ENCODE measurements around the gene ZFAND6. TPM values are rescaled to one million over a fixed set of nuclear protein-coding genes. Genes with fewer than 3 reads are reported as not detected.
A peak's percentile ranks its signal among the peaks of the same experiment; 100 is the strongest.

Gene ZFAND6
- total and polyA plus RNA-seq, 8 donors = 71.0 to 137 (median 117) TPM

- H3K4me1 ChIP-seq = no peaks in the 10 kb centered on the region
- H3K27me3 ChIP-seq = no peaks in the 10 kb centered on the region
- intact Hi-C loops (cut with DNase I) = no loop called here
- ATAC-seq (no peak), DNase-seq (no peak)
- TF ChIP-seq, protein P1, sequence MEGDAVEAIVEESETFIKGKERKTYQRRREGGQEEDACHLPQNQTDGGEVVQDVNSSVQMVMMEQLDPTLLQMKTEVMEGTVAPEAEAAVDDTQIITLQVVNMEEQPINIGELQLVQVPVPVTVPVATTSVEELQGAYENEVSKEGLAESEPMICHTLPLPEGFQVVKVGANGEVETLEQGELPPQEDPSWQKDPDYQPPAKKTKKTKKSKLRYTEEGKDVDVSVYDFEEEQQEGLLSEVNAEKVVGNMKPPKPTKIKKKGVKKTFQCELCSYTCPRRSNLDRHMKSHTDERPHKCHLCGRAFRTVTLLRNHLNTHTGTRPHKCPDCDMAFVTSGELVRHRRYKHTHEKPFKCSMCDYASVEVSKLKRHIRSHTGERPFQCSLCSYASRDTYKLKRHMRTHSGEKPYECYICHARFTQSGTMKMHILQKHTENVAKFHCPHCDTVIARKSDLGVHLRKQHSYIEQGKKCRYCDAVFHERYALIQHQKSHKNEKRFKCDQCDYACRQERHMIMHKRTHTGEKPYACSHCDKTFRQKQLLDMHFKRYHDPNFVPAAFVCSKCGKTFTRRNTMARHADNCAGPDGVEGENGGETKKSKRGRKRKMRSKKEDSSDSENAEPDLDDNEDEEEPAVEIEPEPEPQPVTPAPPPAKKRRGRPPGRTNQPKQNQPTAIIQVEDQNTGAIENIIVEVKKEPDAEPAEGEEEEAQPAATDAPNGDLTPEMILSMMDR (IDR thresholded peaks at IDR 0.05) = no peak
- H3K9me3 ChIP-seq = no peaks in the 10 kb centered on the region
- H3K36me3 ChIP-seq = peaks cover 0 to 20% of the 10 kb centered on the region in 2 donors
- no peak overlapping the region for H3K4me3 ChIP-seq
- H3K27ac ChIP-seq = no peak overlapping the region
These were observed 81.4 kb downstream of the ZFAND6 start for GRCh38 chr15:80140909-80141308.

DNA sequence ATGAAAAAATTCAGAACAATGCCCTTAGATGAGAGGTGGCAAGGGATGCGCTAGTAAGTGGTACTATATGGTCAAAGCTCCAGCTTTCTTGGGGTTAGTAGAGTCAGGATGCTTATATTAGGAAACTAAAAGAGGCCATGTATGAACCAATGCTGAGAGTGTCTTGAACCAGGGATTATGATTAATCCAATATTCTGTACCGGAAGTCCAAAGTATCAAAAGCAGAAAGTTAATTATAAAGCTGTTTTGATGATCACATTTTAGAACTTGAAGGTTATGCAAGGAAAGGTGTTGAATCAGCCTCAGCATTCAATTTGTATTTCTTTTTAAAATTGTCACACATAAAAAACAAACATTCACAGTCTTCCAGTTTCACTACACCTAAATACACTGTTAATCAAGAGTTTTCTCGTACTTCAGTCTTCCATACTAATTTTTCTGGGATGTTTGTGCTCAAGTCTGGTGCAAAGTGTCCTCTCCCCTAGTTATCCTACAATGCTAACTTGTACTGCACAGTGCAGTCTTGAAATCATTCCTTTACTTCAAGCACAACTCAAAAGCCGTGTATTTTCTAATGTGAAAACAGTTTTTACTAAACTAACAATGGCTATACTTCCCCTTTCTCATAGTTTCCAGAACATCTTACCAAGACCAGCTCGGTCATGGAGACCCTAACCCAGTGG lies 82.6 kb downstream of the ZFAND6 start:
- intact Hi-C loops (cut with DNase I) = no loop called here
- Histone ChIP-seq H3K4me1 (no peaks in the 10 kb centered on the region), H3K27me3 (no peaks in the 10 kb centered on the region), H3K9me3 (no peaks in the 10 kb centered on the region), H3K36me3 (peaks cover 0 to 9% of the 10 kb centered on the region in 2 donors), H3K4me3 (no peak overlapping the region), H3K27ac (no peak overlapping the region)
- DNase-seq (no peak), ATAC-seq (no peak)
- TF ChIP-seq, protein P1 (IDR thresholded peaks at IDR 0.05) = no peak

DNA sequence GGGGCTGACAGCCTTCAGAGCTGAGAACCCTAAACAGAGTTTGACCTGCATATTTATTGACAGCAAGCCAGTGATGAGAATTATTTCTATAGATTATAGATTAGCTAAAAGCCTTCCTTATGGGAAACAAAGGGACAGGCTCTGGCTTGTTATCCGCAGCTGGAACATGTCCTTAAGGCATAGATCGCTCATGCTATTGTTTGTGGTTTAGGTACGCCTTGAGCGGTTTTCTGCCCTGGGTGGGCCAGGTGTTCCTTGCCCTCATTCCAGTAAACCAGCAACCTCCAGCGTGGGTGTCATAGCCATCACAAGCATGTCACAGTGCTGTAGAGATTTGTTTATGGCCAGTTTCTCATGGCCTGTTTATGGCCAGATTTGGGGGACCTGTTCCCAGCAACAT lies 83.2 kb downstream of the ZFAND6 start:
- Histone ChIP-seq H3K4me1 (no peaks in the 10 kb centered on the region), H3K4me3 (no peak overlapping the region), H3K36me3 (peaks cover 0 to 3% of the 10 kb centered on the region in 2 donors), H3K9me3 (no peaks in the 10 kb centered on the region), H3K27me3 (no peaks in the 10 kb centered on the region), H3K27ac (no peak overlapping the region)
- ATAC-seq (no peak), DNase-seq (no peak)
- TF ChIP-seq, protein P1 (IDR thresholded peaks at IDR 0.05) = no peak
- intact Hi-C loops (cut with DNase I) = no loop called here

DNA sequence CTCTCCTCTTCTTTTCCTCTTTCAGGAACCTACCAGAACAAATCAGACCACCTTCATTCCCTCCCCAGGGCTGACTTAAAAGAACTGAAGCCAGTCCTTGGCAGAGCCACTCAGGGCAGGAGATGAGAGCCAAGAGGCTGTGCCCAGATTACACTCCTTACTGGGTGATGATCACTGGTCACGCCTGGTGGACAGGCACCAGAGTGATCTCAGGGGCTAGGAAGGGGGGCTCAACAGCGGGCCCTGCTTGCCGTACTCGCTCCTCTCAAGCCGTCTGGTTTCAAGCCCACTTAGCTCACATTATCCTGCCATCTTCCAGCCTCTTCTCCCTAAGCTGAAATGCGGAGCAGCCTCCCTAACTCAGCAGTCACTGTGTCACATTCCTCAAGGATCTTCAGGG lies 91.7 kb downstream of the ZFAND6 start:
- ATAC-seq (no peak), DNase-seq (no peak)
- Histone ChIP-seq H3K27ac (no peak overlapping the region), H3K36me3 (no peaks in the 10 kb centered on the region), H3K4me3 (no peak overlapping the region), H3K9me3 (no peaks in the 10 kb centered on the region), H3K4me1 (peaks cover 9 to 34% of the 10 kb centered on the region in 2 donors), H3K27me3 (no peaks in the 10 kb centered on the region)
- intact Hi-C loops (cut with DNase I) = no loop called here
- TF ChIP-seq, protein P1 (IDR thresholded peaks at IDR 0.05) = no peak

GRCh38 chr15:80151576-80151975 lies 92.1 kb downstream of the ZFAND6 start:
- Histone ChIP-seq H3K27me3 (no peaks in the 10 kb centered on the region), H3K27ac (peak overlapping the region in 1 of 2 donors; percentile 67), H3K9me3 (no peaks in the 10 kb centered on the region), H3K4me3 (no peak overlapping the region), H3K36me3 (no peaks in the 10 kb centered on the region), H3K4me1 (peaks cover 9 to 38% of the 10 kb centered on the region in 2 donors)
- ATAC-seq (no peak), DNase-seq (no peak)
- TF ChIP-seq, protein P1 (IDR thresholded peaks at IDR 0.05) = no peak
- intact Hi-C loops (cut with DNase I) = no loop called here

Data from left lung (tissue), 10 donors.